A673 (cell line): ENCODE data around the gene ANKMY1. TPM values are rescaled to one million over a fixed set of nuclear protein-coding genes. Genes with fewer than 3 reads are reported as not detected.

ENCODE experiments used
- BruUV-seq: library from RNA; stranded (reverse); fragments of 400-500 nt; replicated peaks from 2 replicates; lab custom pipeline; 2021; lab: Mats Ljungman, UMichigan
- CTCF ChIA-PET: fragments of 300-600 bp; sonication (Branson Sonifier 250); formaldehyde crosslinking; loops from one replicate; lab custom pipeline; 2022; ENCODE audit warnings: antibody characterized with exemption; lab: Charles Lee
- POLR2A ChIA-PET: fragments of 300-600 bp; sonication (Branson Sonifier 250); formaldehyde crosslinking; loops from one replicate; lab custom pipeline; 2022; ENCODE audit warnings: antibody characterized with exemption; ENCODE audit not compliant: low non-redundant PET; lab: Charles Lee
- DNase-seq: peaks from one replicate; pipeline ENCODE4 v3.0.0-alpha.2; 2015; ENCODE audit warnings: low spot score
- H3K27ac ChIP-seq: fragments of 200-600 bp; sonication (generic); 2 replicates; pipeline ENCODE4 v1.5.1; 2016; ENCODE audit warnings: mixed run types, low read depth, mild to moderate bottlenecking, mixed read lengths, antibody characterized with exemption, low read length; ENCODE audit not compliant: poor library complexity, severe bottlenecking
- H3K27me3 ChIP-seq: fragments of 200-600 bp; sonication (generic); replicated peaks from 2 replicates; pipeline ENCODE4 v1.6.1; 2017; ENCODE audit warnings: mixed run types, low read depth, mild to moderate bottlenecking, mixed read lengths, antibody characterized with exemption, low read length; ENCODE audit not compliant: insufficient read depth, poor library complexity
- H3K36me3 ChIP-seq: fragments of 200-600 bp; sonication (generic); 2 replicates; pipeline ENCODE4 v1.6.1; 2016; ENCODE audit warnings: mixed run types, mild to moderate bottlenecking, mixed read lengths, antibody characterized with exemption, low read length; ENCODE audit not compliant: insufficient read depth, poor library complexity, severe bottlenecking
- H3K4me1 ChIP-seq: fragments of 200-600 bp; sonication (generic); 2 replicates; pipeline ENCODE4 v1.6.1; 2017; ENCODE audit warnings: mixed run types, mild to moderate bottlenecking, mixed read lengths, antibody characterized with exemption, low read length; ENCODE audit not compliant: insufficient read depth, poor library complexity, severe bottlenecking
- H3K4me3 ChIP-seq: fragments of 200-600 bp; sonication (generic); 2 replicates; pipeline ENCODE4 v1.5.1; 2016; ENCODE audit warnings: low read depth, mixed run types, mild to moderate bottlenecking, mixed read lengths, low read length; ENCODE audit not compliant: poor library complexity, severe bottlenecking
- H3K9me3 ChIP-seq: fragments of 200-600 bp; sonication (generic); 2 replicates; pipeline ENCODE4 v1.6.1; 2016; ENCODE audit warnings: mixed run types, low read depth, mild to moderate bottlenecking, mixed read lengths, antibody characterized with exemption, low read length; ENCODE audit not compliant: poor library complexity, severe bottlenecking
- EZH2 ChIP-seq: fragments of 200-600 bp; sonication (generic); IDR thresholded peaks from 2 replicates; pipeline ENCODE4 v1.6.1; 2017; ENCODE audit warnings: borderline replicate concordance, low read depth, mild to moderate bottlenecking, mixed read lengths, antibody characterized with exemption, low read length; ENCODE audit not compliant: poor library complexity, severe bottlenecking
- intact Hi-C: fragments of 100-400 bp; cut with micrococcal nuclease; formaldehyde crosslinking; loops from one replicate; pipeline ENCODE4 v1.10.0; 2022; ENCODE audit not compliant: unreplicated experiment
- total RNA-seq: library from RNA; stranded (reverse); gene quantifications from 2 replicates; pipeline ENCODE4 v1.2.3, GENCODE V29; 2021
- TF ChIP-seq, protein P1 (sequence below): fragments of 300-800, 200-600 bp; sonication (generic); conservative IDR thresholded peaks from 2 replicates; pipeline ENCODE4 v1.5.1; 2017; ENCODE audit warnings: low read depth, mild to moderate bottlenecking, antibody characterized with exemption, low read length, moderate library complexity, mixed read lengths

The ANKMY1 gene
- total RNA-seq, 1 experiment from 2014 or later = 21.8 TPM

DNA sequence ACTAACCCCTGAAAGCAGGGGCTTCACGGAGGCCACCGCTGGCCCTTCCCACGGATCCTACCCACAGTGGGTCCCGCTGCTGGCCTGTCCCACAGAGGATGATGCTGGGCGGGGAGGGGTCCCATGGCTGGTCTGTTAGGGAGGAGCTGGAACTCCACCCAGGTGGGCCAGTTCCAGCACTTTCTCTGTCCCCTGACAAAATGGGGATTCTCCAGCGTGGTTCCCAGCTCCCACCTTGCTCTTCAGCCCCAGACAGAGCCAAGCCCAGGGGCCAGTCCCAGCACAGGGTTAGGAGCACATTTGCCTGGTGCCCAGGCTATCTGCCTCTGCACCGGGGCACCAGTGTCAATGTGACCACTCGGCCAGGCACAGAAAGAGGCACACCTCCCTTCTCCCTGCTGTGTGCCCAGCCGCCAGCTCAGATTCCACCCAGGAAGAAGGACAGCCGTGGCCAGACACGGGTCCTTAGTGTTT lies 50.0 kb downstream of the ANKMY1 start:
- Histone ChIP-seq H3K36me3 (no peaks in the 10 kb centered on the region), H3K27me3 (no peaks in the 10 kb centered on the region), H3K4me1 (no peaks in the 10 kb centered on the region), H3K27ac (no peak overlapping the region), H3K9me3 (no peaks in the 10 kb centered on the region), H3K4me3 (no peak overlapping the region)
- intact Hi-C loops = no loop called here
- TF ChIP-seq, protein P1, sequence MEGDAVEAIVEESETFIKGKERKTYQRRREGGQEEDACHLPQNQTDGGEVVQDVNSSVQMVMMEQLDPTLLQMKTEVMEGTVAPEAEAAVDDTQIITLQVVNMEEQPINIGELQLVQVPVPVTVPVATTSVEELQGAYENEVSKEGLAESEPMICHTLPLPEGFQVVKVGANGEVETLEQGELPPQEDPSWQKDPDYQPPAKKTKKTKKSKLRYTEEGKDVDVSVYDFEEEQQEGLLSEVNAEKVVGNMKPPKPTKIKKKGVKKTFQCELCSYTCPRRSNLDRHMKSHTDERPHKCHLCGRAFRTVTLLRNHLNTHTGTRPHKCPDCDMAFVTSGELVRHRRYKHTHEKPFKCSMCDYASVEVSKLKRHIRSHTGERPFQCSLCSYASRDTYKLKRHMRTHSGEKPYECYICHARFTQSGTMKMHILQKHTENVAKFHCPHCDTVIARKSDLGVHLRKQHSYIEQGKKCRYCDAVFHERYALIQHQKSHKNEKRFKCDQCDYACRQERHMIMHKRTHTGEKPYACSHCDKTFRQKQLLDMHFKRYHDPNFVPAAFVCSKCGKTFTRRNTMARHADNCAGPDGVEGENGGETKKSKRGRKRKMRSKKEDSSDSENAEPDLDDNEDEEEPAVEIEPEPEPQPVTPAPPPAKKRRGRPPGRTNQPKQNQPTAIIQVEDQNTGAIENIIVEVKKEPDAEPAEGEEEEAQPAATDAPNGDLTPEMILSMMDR = no peak
- TF ChIP-seq EZH2 = no peak
- ChIA-PET CTCF (no interaction called here), POLR2A (no interaction called here)
- no peak for DNase-seq
- no TSS peak for BruUV-seq

DNA sequence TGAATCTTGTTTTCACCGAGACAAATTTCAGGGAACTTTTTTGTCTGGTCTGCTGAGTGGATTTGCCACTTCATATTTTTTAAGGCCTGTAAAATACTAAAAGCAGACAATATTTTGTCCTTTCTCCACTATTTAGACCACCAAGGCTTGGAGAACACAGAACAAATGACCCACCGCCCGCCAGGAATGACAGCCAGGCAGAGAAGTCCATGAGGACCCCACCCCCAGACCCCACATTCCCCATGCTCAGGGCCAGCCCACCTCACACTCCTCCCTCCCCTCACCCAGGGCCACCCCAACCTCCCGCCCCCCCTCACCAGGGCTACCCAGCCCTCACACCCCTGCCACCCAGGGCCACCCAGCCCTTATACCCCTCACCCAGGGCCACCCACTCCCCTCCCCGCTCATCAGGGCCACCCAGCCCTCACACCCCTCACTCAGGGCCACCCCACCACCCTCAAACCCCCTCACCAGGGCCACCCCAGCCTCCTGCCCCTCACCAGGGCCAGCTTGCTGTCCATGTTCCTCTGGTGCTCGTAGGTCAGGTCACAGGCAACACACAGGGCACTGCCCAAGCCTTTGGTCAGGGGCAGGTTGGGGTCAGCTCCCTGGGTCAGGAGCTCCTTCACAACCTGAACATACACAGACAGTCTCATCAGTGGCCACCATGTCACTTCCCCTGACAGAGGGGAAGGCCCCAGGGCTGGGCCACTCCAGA lies 50.6 kb downstream of the ANKMY1 start:
- no peaks in the 10 kb centered on the region for H3K9me3 ChIP-seq
- H3K4me3 ChIP-seq = no peak overlapping the region
- ChIA-PET POLR2A (no interaction called here), CTCF (no interaction called here)
- no peaks in the 10 kb centered on the region for H3K27me3 ChIP-seq
- BruUV-seq = no TSS peak
- no peak for DNase-seq
- no peaks in the 10 kb centered on the region for H3K36me3 ChIP-seq
- no peaks in the 10 kb centered on the region for H3K4me1 ChIP-seq
- no peak overlapping the region for H3K27ac ChIP-seq
- intact Hi-C loops = no loop called here
- no peak for TF ChIP-seq EZH2
- TF ChIP-seq, protein P1 = no peak

DNA sequence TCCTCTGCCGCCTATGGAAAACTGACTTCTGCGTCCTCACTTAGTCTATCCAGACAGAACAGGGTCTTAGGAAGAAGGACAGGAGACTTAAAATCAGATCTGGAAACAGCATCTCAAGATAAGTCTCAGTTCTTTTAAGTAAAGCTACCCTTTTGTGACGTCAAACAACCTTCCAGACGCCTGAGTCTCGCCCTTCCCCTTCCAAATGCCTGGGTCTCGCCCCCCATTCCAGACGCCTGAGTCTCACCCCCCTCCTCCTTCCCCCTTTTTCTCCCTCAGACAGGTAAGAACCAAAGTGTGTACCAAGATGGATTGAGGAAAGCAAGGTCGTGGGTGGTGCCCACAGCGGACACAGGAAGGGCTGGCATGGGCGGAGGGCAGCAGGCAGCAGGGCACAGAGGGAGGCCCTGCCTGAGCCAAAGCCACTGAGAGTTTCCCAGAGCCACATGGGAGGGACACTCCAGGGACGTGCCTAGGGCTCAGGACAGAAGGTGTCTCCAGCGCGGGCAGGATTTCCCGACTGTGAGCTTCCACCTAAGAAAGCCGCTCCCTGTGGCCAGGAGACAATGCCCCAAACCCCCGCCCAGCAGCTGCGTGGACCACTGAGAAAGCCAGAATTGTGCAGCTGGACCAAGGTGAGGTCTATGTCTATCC lies 51.3 kb downstream of the ANKMY1 start:
- CTCF ChIA-PET = interaction anchor here (0.6 kb wide), 1 partner anchor 858 kb away, joined by 3 read pairs; no protein-coding TSS in a partner anchor
- no TSS peak for BruUV-seq
- Histone ChIP-seq H3K9me3 (no peaks in the 10 kb centered on the region), H3K27ac (no peak overlapping the region), H3K4me1 (no peaks in the 10 kb centered on the region), H3K27me3 (no peaks in the 10 kb centered on the region), H3K36me3 (no peaks in the 10 kb centered on the region), H3K4me3 (no peak overlapping the region)
- intact Hi-C loops = no loop called here
- DNase-seq = no peak
- POLR2A ChIA-PET = no interaction called here
- TF ChIP-seq, protein P1 = no peak
- TF ChIP-seq EZH2 = no peak
